H1 (cell line): ENCODE results near the gene GNAL. TPM values are rescaled to one million over a fixed set of nuclear protein-coding genes. Genes with fewer than 3 reads are reported as not detected.

Experiments
- CTCF ChIA-PET: fragments of 300-600 bp; sonication (Branson Sonifier 250); formaldehyde crosslinking; loops from one replicate; lab custom pipeline; 2021; ENCODE audit not compliant: partially characterized antibody; lab: Charles Lee
- POLR2A ChIA-PET: fragments of 300-600 bp; sonication (Branson Sonifier 250); formaldehyde crosslinking; loops from one replicate; lab custom pipeline; 2021; ENCODE audit warnings: inconsistent platforms; ENCODE audit not compliant: partially characterized antibody; lab: Charles Lee
- DNase-seq, 2 experiments: peaks; one replicate each; pipeline versions ENCODE4 v3.0.0 to v3.0.0-alpha.2; 2010 to 2022; ENCODE audit warnings: low spot score in 2 of 2, low read depth in 1 of 2, mixed read lengths in 1 of 2
- FAIRE-seq: peaks from 2 replicates; lab custom pipeline; 2011; peaks lifted over from hg19 to GRCh38; lab: Jason Lieb, UNC
- H2AFZ ChIP-seq: 2 replicates; pipeline ENCODE4 v1.8.1; 2012; ENCODE audit warnings: low read length, inconsistent platforms
- H2AK5ac ChIP-seq: 2 replicates; pipeline ENCODE4 v1.6.1; 2013; ENCODE audit warnings: low read depth, low read length
- H2BK120ac ChIP-seq: replicated peaks from 2 replicates; pipeline ENCODE3; 2013; ENCODE audit warnings: low read depth, low read length, inconsistent platforms
- H2BK12ac ChIP-seq: 2 replicates; pipeline ENCODE4 v1.6.1; 2013; ENCODE audit warnings: low read depth, low read length
- H2BK15ac ChIP-seq: 2 replicates; pipeline ENCODE4 v1.6.1; 2013; ENCODE audit warnings: low read length
- H2BK20ac ChIP-seq: 2 replicates; pipeline ENCODE4 v1.6.1; 2013; ENCODE audit warnings: low read length
- H2BK5ac ChIP-seq: 2 replicates; pipeline ENCODE4 v1.6.1; 2013; ENCODE audit warnings: low read depth, low read length
- H3K14ac ChIP-seq: 2 replicates; pipeline ENCODE4 v1.6.1; 2013; ENCODE audit warnings: inconsistent platforms; ENCODE audit not compliant: insufficient read length
- H3K18ac ChIP-seq: 2 replicates; pipeline ENCODE4 v1.6.1; 2013; ENCODE audit warnings: low read length; ENCODE audit errors: extremely low read depth
- H3K23ac ChIP-seq: 2 replicates; pipeline ENCODE4 v1.6.1; 2013; ENCODE audit warnings: inconsistent platforms; ENCODE audit not compliant: insufficient read length
- H3K23me2 ChIP-seq: 2 replicates; pipeline ENCODE4 v1.6.1; 2013; ENCODE audit warnings: low read depth, low read length
- H3K27ac ChIP-seq: 2 replicates; pipeline ENCODE4 v1.6.1; 2011; ENCODE audit warnings: low read depth, low read length, inconsistent platforms
- H3K27me3 ChIP-seq, 4 experiments: replicated peaks in 1 of 4; 1 replicate in 1 of 4; 2 replicates in 3 of 4; pipeline versions ENCODE4 v1.6.1 to v1.8.1; 2011 to 2013; ENCODE audit warnings: low read length in 3 of 4, mild to moderate bottlenecking in 3 of 4, inconsistent platforms in 2 of 4, mixed read lengths in 2 of 4, moderate library complexity in 1 of 4; ENCODE audit not compliant: control insufficient read depth in 3 of 4, insufficient read depth in 3 of 4; ENCODE audit errors: extremely low read depth in 1 of 4
- H3K36me3 ChIP-seq, 4 experiments: 2 replicates each; pipeline versions ENCODE4 v1.6.1 to v1.8.1; 2011 to 2013; ENCODE audit warnings: mild to moderate bottlenecking in 4 of 4, low read length in 3 of 4, moderate library complexity in 2 of 4, control low read depth in 1 of 4, inconsistent platforms in 1 of 4; ENCODE audit not compliant: insufficient read depth in 4 of 4, control insufficient read depth in 2 of 4
- H3K4ac ChIP-seq: replicated peaks from 2 replicates; pipeline ENCODE3; 2013; ENCODE audit warnings: low read length, low read depth, mixed read lengths, inconsistent platforms; ENCODE audit not compliant: insufficient read length
- H3K4me1 ChIP-seq, 4 experiments: replicated peaks in 1 of 4; 1 replicate in 1 of 4; 2 replicates in 3 of 4; pipeline versions ENCODE4 v1.6.1 to v1.8.1; 2011 to 2013; ENCODE audit warnings: low read length in 3 of 4, inconsistent platforms in 2 of 4, mixed read lengths in 1 of 4; ENCODE audit not compliant: insufficient read depth in 4 of 4, control insufficient read depth in 3 of 4
- H3K4me2 ChIP-seq, 2 experiments: 2 replicates each; pipeline versions ENCODE4 v1.6.1 to v1.8.1; 2011 to 2013; ENCODE audit warnings: low read depth in 2 of 2, low read length in 2 of 2, control low read depth in 1 of 2, inconsistent platforms in 1 of 2, mild to moderate bottlenecking in 1 of 2; ENCODE audit not compliant: insufficient read depth in 1 of 2
- H3K4me3 ChIP-seq, 4 experiments: fragments of 200-600, 300-600 bp in 1 of 4; sonication (generic), shearing (Covaris generic), sonication (Bioruptor Twin) in 1 of 4; 2 replicates each; pipeline versions ENCODE4 v1.5.1 to v1.8.1; 2011 to 2016; ENCODE audit warnings: low read length in 4 of 4, low read depth in 3 of 4, control low read depth in 2 of 4, inconsistent platforms in 2 of 4, mild to moderate bottlenecking in 2 of 4, mixed read lengths in 1 of 4, moderate library complexity in 1 of 4; ENCODE audit not compliant: insufficient read depth in 2 of 4; ENCODE audit errors: extremely low read depth in 1 of 4
- H3K56ac ChIP-seq: replicated peaks from 2 replicates; pipeline ENCODE3; 2013; ENCODE audit warnings: low read depth, mild to moderate bottlenecking, mixed read lengths, low read length, inconsistent platforms; ENCODE audit not compliant: insufficient read length
- H3K79me1 ChIP-seq: 2 replicates; pipeline ENCODE4 v1.6.1; 2013; ENCODE audit warnings: low read depth, low read length, control low read depth
- H3K79me2 ChIP-seq, 2 experiments: 2 replicates each; pipeline versions ENCODE4 v1.6.1 to v1.8.1; 2012 to 2013; ENCODE audit warnings: low read length in 2 of 2, mild to moderate bottlenecking in 2 of 2, inconsistent platforms in 1 of 2; ENCODE audit not compliant: insufficient read depth in 2 of 2, control insufficient read depth in 1 of 2
- H3K9ac ChIP-seq, 4 experiments: replicated peaks in 1 of 4; 1 replicate in 1 of 4; 2 replicates in 3 of 4; pipeline versions ENCODE4 v1.6.1 to v1.8.1; 2011 to 2013; ENCODE audit warnings: low read depth in 3 of 4, low read length in 3 of 4, control low read depth in 2 of 4, mild to moderate bottlenecking in 2 of 4, moderate library complexity in 2 of 4, inconsistent platforms in 1 of 4; ENCODE audit errors: extremely low read depth in 1 of 4
- H3K9me3 ChIP-seq, 2 experiments: 2 replicates each; pipeline versions ENCODE4 v1.6.1 to v1.8.1; 2012 to 2013; ENCODE audit warnings: mild to moderate bottlenecking in 2 of 2, moderate library complexity in 2 of 2, control low read depth in 1 of 2, inconsistent platforms in 1 of 2, low read depth in 1 of 2, low read length in 1 of 2, mixed read lengths in 1 of 2; ENCODE audit not compliant: insufficient read depth in 2 of 2
- H4K20me1 ChIP-seq, 2 experiments: replicated peaks in 1 of 2; 2 replicates each; pipeline versions ENCODE3 to v1.8.1; 2011 to 2013; ENCODE audit warnings: inconsistent platforms in 2 of 2, low read length in 2 of 2, mild to moderate bottlenecking in 1 of 2; ENCODE audit not compliant: insufficient read depth in 2 of 2, control insufficient read depth in 1 of 2
- H4K5ac ChIP-seq: 2 replicates; pipeline ENCODE4 v1.6.1; 2013; ENCODE audit warnings: low read length, low read depth, mixed read lengths, inconsistent platforms; ENCODE audit not compliant: insufficient read length
- H4K8ac ChIP-seq: 2 replicates; pipeline ENCODE4 v1.8.0; 2013; ENCODE audit warnings: mild to moderate bottlenecking, moderate library complexity, low read length, inconsistent platforms; ENCODE audit not compliant: insufficient read depth; ENCODE audit errors: extremely low read depth
- H4K91ac ChIP-seq: replicated peaks from 2 replicates; pipeline ENCODE3; 2013; ENCODE audit warnings: low read length, mixed read lengths, inconsistent platforms; ENCODE audit not compliant: insufficient read length
- CEBPB ChIP-seq: IDR thresholded peaks from 2 replicates; pipeline ENCODE4 v1.6.1; 2012; ENCODE audit warnings: low read depth, low read length
- E2F6 ChIP-seq: IDR thresholded peaks from 2 replicates; pipeline ENCODE4 v1.6.1; 2012; ENCODE audit warnings: inconsistent platforms
- GTF2F1 ChIP-seq: IDR thresholded peaks from 2 replicates; pipeline ENCODE4 v1.6.1; 2012; ENCODE audit warnings: low read depth, low read length, improper control_type of control experiment, borderline replicate concordance
- HDAC2 ChIP-seq, 2 experiments: fragments of 300-600 bp in 1 of 2; sonication (generic) in 1 of 2; IDR thresholded peaks; 2 replicates each; pipeline ENCODE4 v1.6.1; 2011 to 2012; ENCODE audit warnings: low read depth in 2 of 2, low read length in 2 of 2, mild to moderate bottlenecking in 2 of 2, moderate library complexity in 2 of 2, borderline replicate concordance in 1 of 2, inconsistent platforms in 1 of 2
- POLR2A ChIP-seq, 2 experiments: IDR thresholded peaks; 1 replicate in 1 of 2; 2 replicates in 1 of 2; pipeline ENCODE4 v1.6.1; 2011; ENCODE audit warnings: low read depth in 2 of 2, low read length in 2 of 2, mild to moderate bottlenecking in 2 of 2; ENCODE audit errors: control extremely low read depth in 1 of 2
- POLR2AphosphoS5 ChIP-seq: IDR thresholded peaks from 2 replicates; pipeline ENCODE4 v1.6.1; 2011; ENCODE audit warnings: low read depth, low read length
- RBBP5 ChIP-seq: IDR thresholded peaks from 2 replicates; pipeline ENCODE4 v1.7.1; 2012; ENCODE audit warnings: low read depth, mild to moderate bottlenecking, inconsistent platforms, low read length, moderate library complexity, borderline replicate concordance
- RNF2 ChIP-seq: fragments of 200-900, 300-1000 bp; sonication (generic); IDR thresholded peaks from 2 replicates; pipeline ENCODE4 v1.7.1; 2016; ENCODE audit warnings: borderline replicate concordance, low read depth, mild to moderate bottlenecking, antibody characterized with exemption, low read length; ENCODE audit not compliant: poor library complexity, severe bottlenecking; ENCODE audit errors: missing control alignments
- USF2 ChIP-seq: IDR thresholded peaks from 2 replicates; pipeline ENCODE4 v1.6.1; 2011; ENCODE audit warnings: low read length, improper control_type of control experiment
- WGBS, 2 experiments: shearing (Covaris generic) in 1 of 2; methylation state at CpG; one replicate each; pipeline versions ENCODE4 v1.1.6 to v1.1.7; 2013 to 2015; ENCODE audit warnings: low lambda C conversion rate in 2 of 2, mixed read lengths in 2 of 2, inconsistent platforms in 1 of 2, low coverage in 1 of 2, missing lambda C conversion rate in 1 of 2; ENCODE audit not compliant: insufficient replicate concordance in 2 of 2, insufficient coverage in 1 of 2, insufficient read length in 1 of 2; ENCODE audit errors: extremely low coverage in 1 of 2, missing lambda C conversion rate in 1 of 2; 5-methylcytosine and 5-hydroxymethylcytosine counted together
- polyA plus RNA-seq, 7 experiments: library from polyadenylated mRNA; depleted of rRNA in 3 of 7; stranded (reverse) in 5 of 7; unstranded in 2 of 7; fragments of >200 nt in 5 of 7; fragments of 200-250 nt in 2 of 7; gene quantifications; 1 replicate in 5 of 7; 2 replicates in 1 of 7; 4 replicates in 1 of 7; pipeline versions ENCODE4 v1.2.1 to v1.2.3, GENCODE V29; 2011 to 2013; ENCODE audit warnings: missing spikeins in 2 of 7, mixed read lengths in 2 of 7
- total RNA-seq: library from RNA; stranded (reverse); fragmentation: NEBNext Ultra II Directional; extraction: Animal tissue kit (Norgen Biotek cat#: 25700); gene quantifications from 2 replicates; pipeline ENCODE4 v1.2.1, GENCODE V29; 2021

The GNAL gene
- total and polyA plus RNA-seq, 2 of the 8 experiments (the other 6 are each of a cell fraction or from before 2014, with no cell fraction given): 13.2 to 18.3 TPM

GRCh38 chr18:11752116-11752911, 63.2 kb downstream of the GNAL start:
- Histone ChIP-seq H3K9ac (peak overlapping the region in 3 of 4 experiments; percentile 34 to 60 (median 59); a peak in 3 of 7 replicates), H4K8ac (no peak overlapping the region; the same call in 1 of the 2 replicates), H4K5ac (no peak overlapping the region), H3K4me3 (peak overlapping the region; percentile 60 to 70 (median 66)), H2BK20ac (no peak overlapping the region), H3K4me2 (peak overlapping the region; percentile 86 to 100), H2AFZ (peak overlapping the region; percentile 40), H2BK120ac (no peak overlapping the region), H3K23me2 (peaks cover 15% of the 10 kb centered on the region), H3K14ac (no peak overlapping the region), H4K91ac (peak overlapping the region; percentile 88), H3K56ac (peak overlapping the region; percentile 10), H3K18ac (peak overlapping the region; percentile 51; the same call in 1 of the 2 replicates), H2BK15ac (no peak overlapping the region), H3K23ac (no peak overlapping the region), H2AK5ac (no peak overlapping the region), H3K4ac (no peak overlapping the region), H3K27me3 (peaks cover 2 to 35% (median 25%) of the 10 kb centered on the region in 4 experiments), H3K79me1 (no peaks in the 10 kb centered on the region), H3K4me1 (peaks cover 0 to 11% (median 3%) of the 10 kb centered on the region in 4 experiments; a peak in 5 of 7 replicates), H3K36me3 (no peaks in the 10 kb centered on the region), H2BK5ac (no peak overlapping the region), H2BK12ac (peak overlapping the region; percentile 94; the same call in 1 of the 2 replicates), H4K20me1 (no peaks in the 10 kb centered on the region), H3K9me3 (no peaks in the 10 kb centered on the region; a peak in 1 of 4 replicates), H3K79me2 (no peaks in the 10 kb centered on the region), H3K27ac (no peak overlapping the region)
- 1% methylated on average over 47 of the region's 64 CpGs; no CpG with 5 or more reads in 1 of the 2 experiments for WGBS, 2 experiments
- DNase-seq: peak in 1 of 2 experiments; percentile 68
- ChIA-PET CTCF (interaction anchor here (0.9 to 2.0 kb wide), 3 partner anchors 11 to 36 kb away, joined by 3 to 6 read pairs (median 4); no protein-coding TSS in a partner anchor), POLR2A (no interaction called here)
- peak; percentile 28 for FAIRE-seq
- TF ChIP-seq HDAC2 (IDR thresholded peaks at IDR 0.05; ENCODE audit: borderline replicate concordance in 1 of 2, low read depth in 2 of 2, low read length in 2 of 2) (peak; percentile 6 to 46; a peak in 1 of 4 replicates), RNF2 (no peak), E2F6 (peak; percentile 99), POLR2AphosphoS5 (no peak), GTF2F1 (no peak), USF2 (no peak), POLR2A (IDR thresholded peaks at IDR 0.05; ENCODE audit: control extremely low read depth in 1 of 2, low read depth in 2 of 2, low read length in 2 of 2) (no peak), CEBPB (no peak), RBBP5 (no peak; the same call in 1 of the 2 replicates)
